Measurements from ENCODE around the gene CAMK2B.

CAMK2B gene

DNA sequence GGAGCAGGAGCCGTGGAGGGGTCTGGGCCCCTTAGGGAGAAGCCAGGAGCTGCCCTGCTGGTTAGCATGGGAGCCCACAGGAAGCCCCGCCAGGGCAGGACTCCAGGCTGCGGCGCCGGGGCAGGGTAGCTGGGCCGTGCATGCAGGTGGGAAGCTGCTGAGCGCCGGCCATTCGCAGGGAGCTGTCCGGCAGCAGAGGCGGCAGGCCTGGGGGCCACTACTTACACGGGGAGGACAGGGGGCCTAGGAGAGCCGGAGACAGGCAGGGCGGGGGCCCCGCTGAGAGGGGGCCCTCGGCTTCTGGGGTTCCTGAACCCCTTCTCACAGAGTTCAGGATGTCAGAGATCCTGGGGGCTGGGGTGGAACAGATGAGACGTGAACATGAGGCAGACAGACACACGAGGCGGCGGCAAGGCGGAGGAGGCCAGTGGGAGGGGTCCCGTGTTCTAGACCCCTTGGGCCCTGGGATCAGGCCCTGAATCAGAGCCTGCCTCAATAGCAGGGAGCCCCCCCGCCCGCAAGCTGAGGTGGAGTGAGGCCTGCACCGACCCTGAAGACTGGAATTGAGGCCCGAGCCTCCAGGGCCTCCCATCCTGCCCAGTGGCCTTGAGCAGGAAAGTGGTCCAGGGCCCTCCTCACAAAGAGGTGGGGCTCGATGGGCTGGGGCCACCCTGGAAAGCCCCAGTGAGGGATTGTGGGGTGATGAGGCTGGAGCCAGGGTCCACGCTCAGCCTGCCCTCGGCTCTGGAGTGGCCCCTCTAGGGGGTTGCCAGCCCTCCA is 96.6 kb downstream of the CAMK2B start:
- DNase-seq, result no peak

DNA sequence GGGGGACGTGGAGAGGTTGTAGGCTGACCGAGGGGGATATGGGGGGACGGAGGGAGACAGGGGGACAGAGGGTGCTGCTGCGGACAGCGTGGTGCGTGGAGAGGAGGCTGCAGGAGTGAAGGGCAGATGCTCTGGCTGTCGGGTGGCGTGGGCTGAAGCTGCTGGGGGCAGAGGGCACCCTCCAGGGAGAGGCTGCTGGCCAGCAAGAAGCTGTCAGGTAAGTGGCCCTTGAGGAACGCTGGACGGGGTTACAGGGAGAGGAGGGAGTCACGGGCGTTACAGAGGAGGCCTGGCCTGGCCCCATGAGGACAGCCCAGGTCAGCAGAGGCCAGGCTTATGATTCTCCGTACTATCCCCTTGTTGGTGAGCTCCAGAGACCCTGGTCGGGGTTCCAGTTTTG is 97.5 kb downstream of the CAMK2B start:
- DNase-seq, result no peak

DNA sequence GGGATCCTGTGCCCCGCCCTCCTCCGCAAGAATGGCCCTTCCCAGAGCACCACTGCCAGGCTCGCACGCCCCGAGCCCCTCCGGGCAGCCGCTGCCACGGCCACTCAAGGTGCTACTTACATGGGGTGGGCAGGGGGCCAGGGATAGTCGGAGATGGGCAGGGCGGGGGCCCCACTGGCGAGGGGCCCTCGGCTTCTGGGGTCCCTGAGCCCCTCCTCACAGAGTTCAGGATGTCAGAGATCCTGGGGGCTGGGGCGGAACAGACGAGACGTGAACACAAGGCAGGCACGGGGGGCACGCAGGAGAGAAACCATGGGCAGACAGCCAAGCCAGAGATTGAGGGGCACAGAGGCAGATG is 99.0 kb downstream of the CAMK2B start:
- no peak for DNase-seq

DNA sequence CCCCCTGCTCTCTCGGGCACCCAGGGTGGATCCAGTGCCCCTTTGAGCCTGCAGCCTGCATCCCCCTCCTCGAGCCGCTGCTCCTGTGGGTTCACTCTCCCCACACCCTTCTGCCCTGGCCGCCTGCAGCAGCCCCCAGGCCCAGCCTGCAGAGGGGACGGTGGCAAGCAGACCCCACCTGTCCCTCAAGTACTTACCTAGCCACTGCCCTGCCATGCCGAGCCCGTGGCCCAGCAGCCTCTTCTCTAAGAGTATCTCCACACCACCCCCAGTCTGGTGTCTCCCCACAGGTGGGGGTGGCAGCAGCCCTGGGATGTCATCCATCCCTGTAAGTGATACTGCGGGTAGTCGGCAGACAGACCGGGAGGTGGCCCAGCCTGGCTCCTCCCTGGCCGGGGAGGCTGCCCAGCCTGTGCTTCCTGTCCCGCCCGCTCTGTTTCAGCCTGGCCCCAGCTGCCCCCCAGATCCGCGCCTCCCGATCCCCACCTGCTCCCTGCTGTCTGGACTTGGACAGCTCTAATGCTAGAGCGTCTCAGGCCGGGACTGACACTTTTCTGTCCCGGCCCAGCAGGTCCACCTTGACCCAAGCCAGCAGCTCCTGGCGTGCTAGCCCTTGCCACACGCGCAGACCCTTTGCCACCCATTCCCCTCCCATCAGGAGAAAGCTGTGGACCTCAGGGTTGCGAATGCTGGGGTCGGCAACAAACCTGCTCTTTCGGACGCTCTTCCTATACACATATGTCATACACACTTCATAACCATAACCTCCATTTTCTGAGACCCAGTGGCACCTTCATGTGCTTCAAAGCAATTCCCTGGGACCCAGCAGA is 99.6 kb downstream of the CAMK2B start:
- no peak for DNase-seq

DNA sequence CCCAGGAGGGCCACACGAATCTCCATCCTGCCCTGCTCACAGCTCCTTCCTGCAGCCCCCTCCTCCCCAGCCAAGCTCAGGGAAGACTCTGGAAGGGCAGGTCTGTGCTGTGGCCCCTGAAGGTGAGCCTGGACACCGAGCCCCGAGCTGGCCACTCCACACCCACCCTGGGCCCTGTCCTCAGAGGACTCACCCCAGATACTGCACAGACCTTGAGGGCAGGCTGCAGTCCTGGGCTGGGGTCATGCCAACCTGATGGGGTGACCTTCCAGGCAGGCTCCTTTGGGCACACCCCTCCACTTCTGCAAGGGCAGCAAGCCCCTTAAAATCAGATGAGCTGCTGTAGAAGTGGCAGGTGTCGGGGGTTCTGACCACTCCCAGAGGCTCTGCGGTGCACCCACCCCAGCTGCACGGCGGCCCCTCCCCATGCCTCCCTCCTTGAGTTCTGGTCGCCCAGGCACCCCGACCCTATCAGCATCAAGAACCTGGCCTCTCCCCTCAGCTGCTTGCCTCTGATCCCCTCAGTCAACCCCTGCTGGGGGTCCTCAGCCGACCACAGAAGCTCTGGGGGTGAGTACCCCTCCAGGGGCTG is 100.3 kb downstream of the CAMK2B start:
- DNase-seq, result no peak

DNA sequence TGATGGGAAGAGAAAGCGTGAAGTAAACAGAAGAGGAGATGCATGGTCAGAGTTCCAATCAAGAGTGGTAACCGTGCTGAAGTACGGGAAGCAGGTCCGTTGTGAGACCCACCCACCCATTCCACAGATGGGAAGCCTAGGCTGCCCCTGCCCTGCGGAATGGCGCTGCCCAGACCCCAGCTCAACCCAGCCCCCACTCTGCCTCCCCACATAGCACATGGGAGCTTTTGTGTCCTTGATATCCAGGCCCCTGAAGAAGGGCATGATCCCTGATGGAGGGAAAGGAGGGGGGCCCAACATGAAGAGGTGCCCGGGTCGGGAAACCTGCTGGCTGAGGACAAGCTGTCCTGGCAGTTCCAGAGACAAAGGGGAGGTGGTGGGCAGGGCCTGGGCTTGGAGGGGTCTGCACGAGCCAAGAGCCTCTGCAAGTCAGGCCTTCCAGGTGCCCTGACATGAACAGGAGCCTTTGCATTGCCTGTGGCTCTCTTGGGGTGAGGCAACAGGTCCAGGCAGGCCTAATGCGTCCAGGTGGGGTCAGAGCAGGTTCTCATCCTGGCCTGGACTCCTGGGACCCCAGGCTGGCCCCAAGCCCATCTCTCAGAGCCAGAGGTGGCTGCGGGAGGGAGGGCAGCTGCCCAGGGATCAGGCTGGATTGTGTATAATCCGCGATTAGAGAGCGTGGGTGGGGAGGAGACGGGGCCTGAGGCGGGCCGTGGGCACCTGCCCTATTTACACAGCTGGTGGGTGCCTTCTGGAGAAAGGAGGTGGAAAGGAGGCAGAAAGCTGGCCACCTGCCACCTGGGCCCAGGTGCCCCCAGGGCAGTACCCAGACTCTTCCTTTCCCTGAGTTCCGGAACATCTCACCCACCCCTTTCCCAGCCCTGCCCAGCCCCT is 101.1 kb downstream of the CAMK2B start:
- DNase-seq, result no peak

DNA sequence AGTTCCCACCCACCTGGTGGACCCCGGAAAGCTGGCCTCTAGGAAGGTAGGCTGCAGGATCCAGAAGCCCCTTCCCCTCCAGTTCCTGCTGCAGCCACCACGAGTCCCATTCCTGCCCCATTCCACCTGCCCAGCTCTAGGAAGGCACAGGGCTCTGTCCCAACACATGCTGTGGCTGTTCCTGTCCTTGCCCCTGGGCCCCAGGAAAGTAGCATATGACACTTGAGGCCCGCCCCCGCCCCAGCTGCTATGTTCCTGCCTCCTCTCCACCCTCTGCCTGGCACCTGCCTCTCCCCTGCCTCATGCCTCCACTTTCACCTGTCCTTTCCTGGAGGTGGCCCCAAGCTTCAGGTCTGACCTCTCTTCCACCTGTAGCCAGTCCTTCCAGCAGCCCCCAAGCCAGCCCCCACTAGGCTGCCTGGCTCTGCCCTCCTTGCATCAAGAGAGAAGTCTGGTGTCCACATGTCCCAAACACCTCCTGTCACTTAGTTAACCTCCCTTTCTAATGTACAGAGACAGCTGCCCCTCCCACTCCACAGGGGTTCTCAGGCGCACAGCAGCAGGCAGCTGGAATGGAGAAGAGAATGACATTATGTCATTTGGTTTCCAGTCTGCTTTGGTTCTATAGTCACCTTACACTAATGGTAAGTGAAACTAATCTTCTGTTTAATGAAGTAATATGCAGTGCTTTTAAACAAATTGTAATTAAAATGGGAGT is 101.9 kb downstream of the CAMK2B start:
- DNase-seq, result no peak

DNA sequence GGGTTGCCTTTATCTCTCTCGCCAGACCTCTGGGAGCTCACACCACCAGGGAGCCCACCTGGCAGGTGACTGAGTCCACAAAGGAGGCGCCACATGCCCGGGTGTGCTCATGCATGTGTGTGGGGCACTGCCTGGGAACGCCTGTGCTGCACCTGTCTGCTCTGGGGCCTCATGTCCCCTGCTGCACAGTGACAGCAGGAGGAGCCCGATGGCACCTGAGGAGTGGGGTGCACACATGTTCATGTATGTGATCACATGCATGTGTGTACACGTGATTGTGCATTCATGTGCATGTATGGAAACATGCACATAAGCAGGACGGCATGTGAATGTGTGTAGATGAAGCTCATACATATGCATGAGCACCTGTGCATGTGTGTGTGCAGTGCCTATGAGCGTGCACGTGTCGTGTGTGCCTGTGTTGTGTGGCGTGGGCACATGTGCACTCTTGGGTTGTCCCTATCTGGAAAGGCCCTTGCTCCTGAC is 102.6 kb downstream of the CAMK2B start:
- DNase-seq, result no peak

DNA sequence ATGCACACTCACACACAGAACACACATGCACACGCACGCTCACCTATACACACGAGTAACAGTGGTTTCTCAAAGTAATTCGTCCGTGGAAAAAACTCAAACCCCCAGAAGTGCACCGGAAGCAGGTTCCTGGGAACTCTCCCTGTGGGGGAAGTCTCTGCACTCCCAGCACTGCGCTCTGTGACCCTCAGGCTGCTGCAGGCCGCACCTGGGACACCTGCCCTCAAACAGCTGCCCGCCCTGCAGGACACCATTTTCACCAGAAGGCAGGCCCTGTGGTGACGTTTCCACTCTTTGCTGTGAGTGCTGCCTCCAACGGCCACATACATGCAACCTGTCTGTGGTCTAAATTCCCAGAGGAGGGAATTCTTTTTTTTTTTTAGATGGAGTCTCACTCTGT is 103.3 kb downstream of the CAMK2B start:
- DNase-seq, result no peak

DNA sequence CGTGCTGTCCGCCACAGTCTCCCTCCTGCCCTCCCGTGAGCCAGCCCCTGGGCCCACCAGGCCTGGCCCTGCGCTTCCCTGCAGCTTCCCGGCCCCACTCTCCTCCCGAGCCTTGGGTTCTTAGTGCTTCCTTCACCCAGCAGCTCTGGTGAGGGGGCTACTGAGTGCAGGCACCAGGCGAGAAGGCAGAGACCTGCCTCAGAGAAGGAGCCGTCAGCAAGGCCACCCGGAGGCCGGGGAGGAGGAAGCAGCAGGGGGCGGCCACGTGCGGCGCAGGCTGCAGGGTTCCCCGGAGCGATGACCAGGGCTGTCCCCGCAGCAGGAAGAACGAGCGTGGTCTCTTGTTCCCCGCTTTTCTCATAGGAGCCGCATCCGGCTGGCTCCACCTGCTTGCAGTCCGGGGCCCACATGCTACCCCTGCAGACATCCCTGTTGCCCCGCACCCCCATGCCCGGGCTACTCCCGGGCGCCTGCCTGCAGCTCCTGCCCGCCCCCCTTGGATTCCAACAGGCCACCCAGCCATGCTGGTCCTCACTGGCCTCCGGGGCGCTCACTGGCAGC is 104.1 kb downstream of the CAMK2B start:
- no peak for DNase-seq

DNA sequence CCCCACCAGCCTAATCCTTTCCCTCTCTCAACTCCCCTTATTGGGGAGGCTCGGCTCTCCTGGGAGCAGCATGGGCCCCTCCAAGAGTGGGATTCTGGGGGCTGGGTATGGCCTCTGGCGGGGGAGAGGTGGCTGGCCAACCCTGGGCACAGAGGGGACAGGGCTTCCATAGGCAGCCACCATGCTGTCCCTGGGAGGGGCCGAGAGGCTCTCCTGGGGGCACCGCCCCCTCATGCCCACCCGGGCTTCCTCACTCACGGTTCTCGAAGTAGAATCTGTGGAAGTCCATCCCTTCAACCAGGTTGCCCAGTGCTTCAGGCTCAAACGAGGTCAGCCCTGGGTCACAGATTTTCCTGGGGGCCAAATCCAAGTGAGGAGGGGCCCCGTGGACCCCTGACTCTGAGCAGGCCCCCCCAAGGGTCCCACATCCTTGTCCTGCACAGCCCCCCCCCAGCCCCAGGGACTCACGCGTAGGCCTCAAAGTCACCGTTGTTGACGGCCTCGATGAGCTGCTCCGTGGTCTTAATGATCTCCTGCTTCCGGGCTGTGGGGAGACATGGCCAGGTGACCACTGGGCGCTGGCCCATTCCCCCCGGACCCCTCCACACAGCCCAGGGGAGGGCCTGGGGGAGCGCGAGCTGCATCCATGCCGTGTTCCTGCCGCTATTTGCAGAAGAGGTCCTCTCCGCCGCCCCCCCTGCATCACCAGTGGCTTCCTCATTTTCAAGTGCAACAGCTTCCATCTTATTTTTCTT is 104.9 kb downstream of the CAMK2B start:
- DNase-seq, result no peak

DNA sequence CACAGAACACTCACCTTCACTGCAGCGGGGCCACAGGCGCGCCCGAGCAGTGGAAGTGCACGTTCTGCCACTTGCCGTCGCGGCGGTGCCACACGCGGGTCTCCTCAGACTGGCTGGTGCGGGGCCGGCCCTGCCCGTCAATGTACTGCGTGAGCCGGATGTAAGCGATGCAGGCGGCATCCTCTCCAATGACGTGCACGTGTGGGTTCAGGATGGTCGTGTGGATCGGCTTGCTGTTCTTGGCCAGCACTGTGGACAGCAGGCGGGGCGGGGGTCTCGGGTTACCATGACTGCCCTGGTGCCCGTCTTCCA is 105.4 kb downstream of the CAMK2B start:
- DNase-seq, result no peak

DNA sequence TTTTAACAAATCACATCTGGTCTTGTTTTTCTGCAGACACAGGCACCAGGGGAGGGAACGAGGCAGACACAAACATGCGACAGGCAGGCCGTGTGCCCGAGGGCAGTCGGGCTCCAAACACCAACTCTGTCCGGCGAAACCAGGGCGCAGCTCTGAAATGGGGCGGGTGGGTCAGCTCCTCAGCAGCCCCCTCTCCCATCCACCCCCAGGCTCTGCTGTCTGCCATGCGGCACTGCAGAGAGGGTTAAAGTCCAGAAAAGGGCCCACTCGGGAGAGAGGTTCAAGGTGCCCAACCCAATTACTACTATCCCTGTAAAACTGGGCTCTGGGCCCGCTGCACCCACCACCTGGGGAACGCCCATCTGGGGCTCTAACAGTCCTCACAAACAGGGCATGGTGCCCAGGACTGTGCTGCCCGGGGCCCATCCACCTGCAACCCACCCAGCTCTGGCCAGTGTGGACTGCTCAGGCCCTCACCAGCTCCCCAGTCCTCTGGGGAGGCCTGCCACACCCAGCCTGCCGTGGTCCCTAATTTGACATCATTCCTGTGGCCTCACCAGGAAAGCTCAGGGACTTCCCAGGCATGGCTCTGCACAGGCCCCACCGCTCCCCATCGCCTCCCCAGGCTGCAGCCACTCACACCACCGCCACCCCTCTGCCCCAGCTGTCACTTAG is 105.9 kb downstream of the CAMK2B start:
- no peak for DNase-seq

DNA sequence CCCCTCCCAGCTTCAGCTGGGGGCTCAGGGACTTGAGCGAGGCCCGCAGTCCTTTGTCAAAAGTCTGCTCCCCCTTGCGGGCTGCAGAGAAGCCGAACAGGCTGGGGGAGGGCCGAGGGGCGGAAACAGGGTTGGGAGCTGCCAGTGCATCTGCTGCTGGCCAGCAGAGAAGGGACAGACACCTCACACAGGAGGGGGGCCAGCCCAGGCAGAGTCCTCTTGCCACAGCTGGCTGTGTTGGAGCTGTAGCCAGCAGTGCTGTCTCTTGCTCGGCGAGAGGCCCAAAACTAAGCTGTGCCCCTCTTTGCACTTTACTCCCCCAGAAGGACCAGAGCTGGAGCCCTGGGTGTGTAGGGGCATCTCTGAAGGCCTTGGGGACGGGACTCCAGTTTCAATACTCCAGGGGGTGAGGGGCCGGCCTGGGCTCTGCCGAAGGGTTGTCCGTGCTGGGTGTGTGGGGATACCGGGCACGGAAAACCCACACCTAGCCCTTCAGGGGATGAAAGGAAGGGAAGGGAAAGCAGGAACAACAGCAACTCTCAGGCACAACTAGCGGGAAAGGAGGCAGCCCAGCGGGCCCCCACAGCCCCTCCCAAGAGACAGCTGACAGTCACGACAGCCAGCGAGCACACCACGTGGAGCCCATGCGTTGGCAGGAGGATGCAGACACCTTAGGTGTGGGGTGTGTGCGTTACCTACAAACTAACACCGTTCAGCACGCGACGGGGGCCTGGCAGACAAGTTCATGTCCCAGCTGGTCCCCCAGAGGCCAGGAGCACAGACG is 106.8 kb downstream of the CAMK2B start:
- DNase-seq, result no peak

DNA sequence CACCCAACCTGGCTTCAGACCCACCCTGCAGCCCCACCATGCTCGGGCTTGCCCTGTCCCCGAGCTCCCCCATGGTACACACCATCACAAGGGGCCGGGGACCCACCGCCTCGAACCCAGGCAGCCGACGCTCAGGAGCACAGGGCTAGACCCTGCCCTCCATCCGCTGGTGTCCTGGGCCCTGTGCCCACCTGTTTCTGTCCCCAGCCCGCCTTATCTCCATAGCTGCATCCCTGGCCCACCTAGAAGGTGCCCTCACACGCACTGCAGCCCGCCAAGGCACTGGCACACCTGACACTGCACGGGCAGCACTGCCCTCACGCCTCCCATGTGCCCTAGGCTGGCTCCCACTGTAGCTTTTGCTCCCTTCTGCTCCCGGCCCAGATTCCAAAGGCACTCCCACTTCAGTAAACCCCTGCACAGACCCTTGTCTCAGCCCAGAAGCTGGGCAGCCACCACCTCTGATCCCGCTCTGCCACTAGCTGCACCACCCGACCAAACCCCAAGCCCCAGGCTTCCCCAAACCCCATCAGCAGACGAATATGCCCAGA is 107.5 kb downstream of the CAMK2B start:
- no peak for DNase-seq

DNA sequence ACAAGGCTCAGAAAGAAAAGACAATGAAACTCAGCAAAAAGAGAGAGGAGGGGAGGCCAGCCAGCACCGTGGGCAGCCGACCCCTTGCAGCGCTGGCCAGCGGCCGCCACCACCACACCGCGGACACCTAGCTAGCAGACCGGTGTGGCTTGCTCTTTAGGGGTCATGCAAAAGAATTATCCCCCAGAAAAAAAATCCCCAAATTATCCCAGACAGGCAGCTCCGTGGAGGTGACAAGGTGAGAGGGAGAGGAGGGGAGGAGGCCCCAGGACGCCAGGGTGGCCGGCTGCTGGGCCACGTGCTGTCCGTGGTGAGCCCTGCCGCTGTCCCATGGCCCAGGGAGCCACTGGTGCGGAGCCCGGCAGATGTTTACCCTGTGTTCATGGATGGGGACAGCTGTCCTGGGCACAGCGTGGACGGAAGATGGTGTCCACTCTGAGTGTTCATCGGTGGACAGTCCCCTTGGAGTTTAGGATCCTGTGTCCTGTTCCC is 108.1 kb downstream of the CAMK2B start:
- no peak for DNase-seq

DNA sequence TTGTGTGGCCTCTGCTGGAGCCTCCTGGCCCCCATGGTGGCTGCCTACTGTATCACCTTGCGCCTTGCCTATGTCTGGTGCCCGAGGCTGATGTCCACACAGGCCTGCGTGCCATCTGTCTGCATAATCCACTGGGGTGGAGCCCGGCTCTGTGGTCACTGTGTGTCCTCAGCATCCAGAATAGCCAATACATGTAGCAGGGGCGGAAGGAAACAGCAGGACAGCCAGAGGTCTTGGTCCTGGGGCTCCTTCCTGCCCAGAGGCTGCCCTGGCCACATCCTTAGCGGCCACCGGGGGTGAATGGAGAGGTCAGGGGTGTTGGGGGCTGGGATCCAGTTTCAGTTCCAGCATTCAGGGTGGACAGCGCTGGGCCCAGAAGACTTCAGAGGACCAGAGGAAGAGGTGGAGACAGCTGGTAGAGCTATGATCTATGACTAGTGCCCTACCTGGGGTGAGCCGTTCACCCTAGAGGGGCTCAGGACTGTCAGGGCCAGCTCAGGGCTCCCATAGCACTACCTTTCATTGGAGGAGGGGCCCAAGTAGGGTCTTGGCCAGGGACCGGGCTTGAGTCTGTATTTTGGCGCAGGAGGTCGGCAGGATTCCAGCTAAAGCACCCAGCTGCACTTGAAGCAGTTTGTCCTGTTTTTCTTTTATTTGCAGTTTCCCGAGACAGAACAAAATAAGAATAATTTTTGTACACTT is 108.7 kb downstream of the CAMK2B start:
- DNase-seq, result no peak

DNA sequence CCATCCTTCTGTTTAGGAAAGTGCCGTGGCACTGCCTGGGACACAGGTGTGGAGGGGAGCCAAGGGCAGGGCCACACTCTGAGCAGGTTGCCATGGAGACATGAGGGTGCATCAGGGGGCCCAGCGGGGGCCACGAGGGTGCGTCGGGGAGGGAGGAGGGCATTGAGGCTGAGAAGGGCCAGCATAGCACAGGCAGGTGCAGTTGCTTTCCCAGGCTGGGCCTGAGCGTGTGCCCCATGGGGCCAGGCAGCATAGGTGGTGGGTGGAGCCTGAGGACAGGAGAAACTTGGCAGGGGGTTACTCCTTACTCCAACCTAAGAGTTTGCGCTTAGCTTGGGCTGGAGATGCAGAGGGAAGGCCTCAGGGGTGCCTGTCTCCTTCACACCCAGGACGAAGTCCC is 109.4 kb downstream of the CAMK2B start:
- no peak for DNase-seq

DNA sequence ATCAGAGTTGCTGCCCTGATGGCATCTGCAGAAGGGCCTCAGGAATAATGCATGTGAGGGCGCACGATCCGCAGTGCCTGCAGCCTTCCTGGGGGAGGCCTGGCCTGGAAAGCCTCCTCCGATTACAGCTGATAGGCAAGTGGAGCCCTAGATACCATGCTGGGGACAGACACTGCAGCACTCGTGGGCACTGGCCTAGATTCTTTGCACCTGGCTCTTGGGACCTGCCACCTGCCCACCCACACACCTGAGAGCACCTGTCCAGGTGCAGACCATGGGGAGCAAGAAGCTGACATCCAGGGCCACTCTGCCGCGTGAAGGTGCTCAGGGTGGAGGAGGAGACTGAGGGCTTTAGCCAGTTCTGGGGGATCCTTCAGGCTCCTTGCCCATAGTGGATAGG is 109.9 kb downstream of the CAMK2B start:
- no peak for DNase-seq

Measured in AML-193 (cell line).